OCI-LY3 (cell line): ENCODE data around the gene C5orf34.

Experiments
- EZH2phosphoT487 ChIP-seq: fragments of 200-600 bp; shearing (Covaris generic); IDR thresholded peaks from 2 replicates; pipeline ENCODE4 v1.6.1; 2018; ENCODE audit warnings: antibody characterized with exemption, mixed run types, low read depth
- TF ChIP-seq, protein P1 (sequence below): fragments of 200-600, 300-600 bp; sonication (generic); IDR thresholded peaks from 2 replicates; pipeline ENCODE4 v1.5.1; 2014; ENCODE audit warnings: antibody characterized with exemption, low read length, low read depth

DNA sequence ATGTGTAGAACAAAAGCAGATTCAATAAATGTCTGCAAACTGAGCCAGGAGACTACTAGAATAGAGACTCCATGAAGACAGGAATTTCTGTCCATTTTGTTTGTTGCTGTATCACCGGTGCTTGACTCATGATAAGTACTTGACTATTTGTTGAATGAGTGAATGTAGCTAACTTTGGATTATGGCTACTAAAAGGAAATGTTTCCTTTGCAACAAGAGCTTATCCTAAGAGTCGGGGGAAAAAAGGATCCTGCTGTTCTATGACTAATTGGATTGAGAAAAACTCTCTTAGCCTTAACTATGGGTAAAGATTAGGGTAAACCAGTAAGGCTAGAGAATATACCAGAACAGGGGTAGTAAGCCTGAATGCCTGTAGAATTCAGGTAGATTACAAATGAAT is 38.4 kb upstream of the C5orf34 start:
- TF ChIP-seq, protein P1, sequence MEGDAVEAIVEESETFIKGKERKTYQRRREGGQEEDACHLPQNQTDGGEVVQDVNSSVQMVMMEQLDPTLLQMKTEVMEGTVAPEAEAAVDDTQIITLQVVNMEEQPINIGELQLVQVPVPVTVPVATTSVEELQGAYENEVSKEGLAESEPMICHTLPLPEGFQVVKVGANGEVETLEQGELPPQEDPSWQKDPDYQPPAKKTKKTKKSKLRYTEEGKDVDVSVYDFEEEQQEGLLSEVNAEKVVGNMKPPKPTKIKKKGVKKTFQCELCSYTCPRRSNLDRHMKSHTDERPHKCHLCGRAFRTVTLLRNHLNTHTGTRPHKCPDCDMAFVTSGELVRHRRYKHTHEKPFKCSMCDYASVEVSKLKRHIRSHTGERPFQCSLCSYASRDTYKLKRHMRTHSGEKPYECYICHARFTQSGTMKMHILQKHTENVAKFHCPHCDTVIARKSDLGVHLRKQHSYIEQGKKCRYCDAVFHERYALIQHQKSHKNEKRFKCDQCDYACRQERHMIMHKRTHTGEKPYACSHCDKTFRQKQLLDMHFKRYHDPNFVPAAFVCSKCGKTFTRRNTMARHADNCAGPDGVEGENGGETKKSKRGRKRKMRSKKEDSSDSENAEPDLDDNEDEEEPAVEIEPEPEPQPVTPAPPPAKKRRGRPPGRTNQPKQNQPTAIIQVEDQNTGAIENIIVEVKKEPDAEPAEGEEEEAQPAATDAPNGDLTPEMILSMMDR, result no peak
- TF ChIP-seq EZH2phosphoT487, result no peak
